ENCODE data around the gene LEMD2. TPM values are rescaled to one million over a fixed set of nuclear protein-coding genes. Genes with fewer than 3 reads are reported as not detected.

LEMD2 gene
- polyA plus RNA-seq, 3 donors = 11.4 to 59.5 (median 13.8) TPM

DNA sequence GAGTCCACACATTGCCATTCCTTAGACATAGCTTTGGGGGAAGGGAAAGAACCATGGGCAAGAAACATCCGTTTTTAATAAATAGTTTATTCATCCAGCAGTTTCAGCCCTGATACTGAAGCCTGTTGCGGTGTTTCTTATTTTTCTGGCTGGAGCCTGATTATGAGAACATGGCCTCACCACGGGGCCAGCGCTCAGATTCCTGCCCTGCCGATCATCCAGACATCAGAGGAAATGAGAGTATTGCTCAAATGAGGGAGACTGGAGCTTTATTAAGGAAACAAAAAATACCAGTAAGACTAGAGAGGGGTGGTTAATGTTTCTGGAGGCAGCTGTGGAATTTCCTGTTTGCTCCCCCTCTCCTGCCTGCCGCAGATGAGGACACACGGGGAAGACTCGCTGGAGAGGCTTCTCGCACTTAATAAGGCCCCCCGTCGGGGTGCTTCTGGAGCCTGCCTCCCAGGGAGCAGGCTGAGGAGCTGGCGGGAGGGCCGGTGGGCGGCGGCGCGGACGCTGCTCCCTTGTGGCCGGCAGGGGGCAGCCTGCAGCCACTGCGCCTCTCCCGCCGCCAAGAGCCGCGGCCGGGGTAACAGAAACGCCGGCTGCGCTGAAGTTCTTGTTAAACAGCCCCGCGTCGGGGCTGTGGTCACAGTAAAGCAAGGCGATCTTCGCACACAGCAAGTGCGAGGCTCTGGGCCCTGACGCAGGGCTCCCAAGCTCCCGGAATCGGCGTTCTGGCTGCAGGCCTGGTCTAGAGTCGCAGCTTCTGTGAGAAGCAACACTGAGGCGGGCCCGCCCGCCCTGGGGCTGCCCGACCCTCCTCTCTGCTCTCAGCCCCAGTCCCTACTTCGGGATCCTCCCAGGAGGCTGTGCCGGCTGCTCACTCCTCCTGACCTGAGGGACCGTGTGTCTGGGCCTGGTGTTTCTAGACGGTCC, 17.5 kb downstream of the LEMD2 start:
- peaks cover 43 to 46% of the 10 kb centered on the region in 2 donors for H3K36me3 Mint-ChIP-seq
- Histone ChIP-seq H3K27ac (ENCODE audit: low read depth in 1 of 2, low read length in 2 of 2) (no peak overlapping the region), H2AFZ (ENCODE audit: insufficient read depth, low read depth, low read length, poor library complexity, severe bottlenecking) (no peak overlapping the region), H3K4me1 (ENCODE audit: control insufficient read depth in 1 of 2, insufficient read depth in 2 of 2, low read length in 2 of 2) (peaks cover 0 to 4% of the 10 kb centered on the region in 2 donors), H3K27me3 (ENCODE audit: control insufficient read depth in 2 of 2, insufficient read depth in 2 of 2, low read length in 2 of 2) (peaks cover 0 to 15% of the 10 kb centered on the region in 2 donors), H4K20me1 (ENCODE audit: insufficient read depth, low read length) (peaks cover 41% of the 10 kb centered on the region), H3K9ac (ENCODE audit: insufficient read depth, low read length, poor library complexity, severe bottlenecking) (no peak overlapping the region), H3K4me2 (replicated peaks; ENCODE audit: extremely low read depth, low read length, poor library complexity, severe bottlenecking) (no peak overlapping the region), H3K36me3 (replicated peaks in 1 of 2; ENCODE audit: control insufficient read depth in 1 of 2, insufficient read depth in 2 of 2, low read length in 2 of 2) (peaks cover 38 to 46% of the 10 kb centered on the region in 2 donors), H3K79me2 (ENCODE audit: insufficient read depth, low read length) (no peaks in the 10 kb centered on the region), H3K4me3 (replicated peaks in 1 of 3; ENCODE audit: low read depth in 2 of 3, low read length in 3 of 3) (no peak overlapping the region), H3K9me3 (replicated peaks in 1 of 2; ENCODE audit: control insufficient read depth in 1 of 2, insufficient read depth in 1 of 2, low read length in 2 of 2) (no peaks in the 10 kb centered on the region)
- H3K27ac Mint-ChIP-seq = peak overlapping the region in 3 of 7 donors; percentile 1 to 32 (median 19)
- H3K9me3 Mint-ChIP-seq = no peaks in the 10 kb centered on the region
- H3K4me3 Mint-ChIP-seq = no peak overlapping the region
- H3K27me3 Mint-ChIP-seq (ENCODE audit: low read depth in 3 of 3) = peaks cover 3 to 21% (median 12%) of the 10 kb centered on the region in 3 donors
- H3K4me1 Mint-ChIP-seq = peaks cover 9% of the 10 kb centered on the region
- peak; percentile 29 to 55 (median 50) for DNase-seq
- TF ChIP-seq, protein P1, sequence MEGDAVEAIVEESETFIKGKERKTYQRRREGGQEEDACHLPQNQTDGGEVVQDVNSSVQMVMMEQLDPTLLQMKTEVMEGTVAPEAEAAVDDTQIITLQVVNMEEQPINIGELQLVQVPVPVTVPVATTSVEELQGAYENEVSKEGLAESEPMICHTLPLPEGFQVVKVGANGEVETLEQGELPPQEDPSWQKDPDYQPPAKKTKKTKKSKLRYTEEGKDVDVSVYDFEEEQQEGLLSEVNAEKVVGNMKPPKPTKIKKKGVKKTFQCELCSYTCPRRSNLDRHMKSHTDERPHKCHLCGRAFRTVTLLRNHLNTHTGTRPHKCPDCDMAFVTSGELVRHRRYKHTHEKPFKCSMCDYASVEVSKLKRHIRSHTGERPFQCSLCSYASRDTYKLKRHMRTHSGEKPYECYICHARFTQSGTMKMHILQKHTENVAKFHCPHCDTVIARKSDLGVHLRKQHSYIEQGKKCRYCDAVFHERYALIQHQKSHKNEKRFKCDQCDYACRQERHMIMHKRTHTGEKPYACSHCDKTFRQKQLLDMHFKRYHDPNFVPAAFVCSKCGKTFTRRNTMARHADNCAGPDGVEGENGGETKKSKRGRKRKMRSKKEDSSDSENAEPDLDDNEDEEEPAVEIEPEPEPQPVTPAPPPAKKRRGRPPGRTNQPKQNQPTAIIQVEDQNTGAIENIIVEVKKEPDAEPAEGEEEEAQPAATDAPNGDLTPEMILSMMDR (IDR thresholded peaks at IDR 0.05) = peak; percentile 92
- 25% methylated on average over 46 of the region's 47 CpGs for WGBS (ENCODE audit: insufficient coverage)
- intact Hi-C loops (cut with micrococcal nuclease) = loop anchor here (2.0 to 10.0 kb wide), 2 partner anchors 255 to 383 kb away; no protein-coding TSS in a partner anchor

DNA sequence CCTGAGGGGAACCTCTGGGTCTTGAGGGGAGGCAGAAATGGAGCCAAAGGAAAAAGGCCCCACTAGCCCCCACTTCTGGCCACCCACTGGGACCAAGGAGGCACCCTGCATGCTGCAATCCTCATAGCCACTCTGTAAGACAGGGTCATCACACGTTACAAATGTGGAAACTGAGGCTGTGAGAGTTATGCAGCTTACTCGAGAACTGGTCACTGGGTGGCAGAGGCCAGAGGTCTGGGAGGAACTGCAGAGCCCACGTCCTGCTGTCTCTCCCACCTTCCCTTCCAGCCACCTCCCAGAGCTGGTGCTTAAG, 18.1 kb downstream of the LEMD2 start:
- peaks cover 9% of the 10 kb centered on the region for H3K4me1 Mint-ChIP-seq
- Histone ChIP-seq H3K9ac (ENCODE audit: insufficient read depth, low read length, poor library complexity, severe bottlenecking) (no peak overlapping the region), H3K9me3 (replicated peaks in 1 of 2; ENCODE audit: control insufficient read depth in 1 of 2, insufficient read depth in 1 of 2, low read length in 2 of 2) (no peaks in the 10 kb centered on the region)

More for the DNA sequence above, 18.1 kb downstream of the LEMD2 start:
- WGBS (ENCODE audit: insufficient coverage) = no CpG with 5 or more reads among the region's 3 CpGs
- Mint-ChIP-seq H3K9me3 (no peaks in the 10 kb centered on the region), H3K27me3 (ENCODE audit: low read depth in 3 of 3) (peaks cover 3 to 21% (median 14%) of the 10 kb centered on the region in 3 donors), H3K36me3 (peaks cover 36 to 40% of the 10 kb centered on the region in 2 donors), H3K27ac (no peak overlapping the region), H3K4me3 (no peak overlapping the region)
- Histone ChIP-seq H3K4me1 (ENCODE audit: control insufficient read depth in 1 of 2, insufficient read depth in 2 of 2, low read length in 2 of 2) (peaks cover 0 to 4% of the 10 kb centered on the region in 2 donors), H3K27me3 (ENCODE audit: control insufficient read depth in 2 of 2, insufficient read depth in 2 of 2, low read length in 2 of 2) (peaks cover 0 to 15% of the 10 kb centered on the region in 2 donors), H3K79me2 (ENCODE audit: insufficient read depth, low read length) (no peaks in the 10 kb centered on the region), H3K4me3 (replicated peaks in 1 of 3; ENCODE audit: low read depth in 2 of 3, low read length in 3 of 3) (no peak overlapping the region), H4K20me1 (ENCODE audit: insufficient read depth, low read length) (peaks cover 35% of the 10 kb centered on the region), H3K27ac (ENCODE audit: low read depth in 1 of 2, low read length in 2 of 2) (no peak overlapping the region), H3K4me2 (replicated peaks; ENCODE audit: extremely low read depth, low read length, poor library complexity, severe bottlenecking) (no peak overlapping the region), H3K36me3 (replicated peaks in 1 of 2; ENCODE audit: control insufficient read depth in 1 of 2, insufficient read depth in 2 of 2, low read length in 2 of 2) (peaks cover 32 to 39% of the 10 kb centered on the region in 2 donors), H2AFZ (ENCODE audit: insufficient read depth, low read depth, low read length, poor library complexity, severe bottlenecking) (no peak overlapping the region)
- TF ChIP-seq, protein P1 (IDR thresholded peaks at IDR 0.05) = no peak
- no peak for DNase-seq
- intact Hi-C loops (cut with micrococcal nuclease) = loop anchor here (2.0 to 10.0 kb wide), 2 partner anchors 256 to 384 kb away; no protein-coding TSS in a partner anchor

Data from CD14-positive monocyte (primary cell).